Pancreas (tissue), 10 donors: Measurements from ENCODE around the gene OPN1SW. TPM values are rescaled to one million over a fixed set of nuclear protein-coding genes. Genes with fewer than 3 reads are reported as not detected.
A peak's percentile ranks its signal among the peaks of the same experiment; 100 is the strongest.

Source experiments
- ATAC-seq, 4 donors: fragments of 200-7000 bp; cut with Tn5 transposase; one replicate each; pipeline versions ENCODE4 v1.8.0 to v1.9.1; 2020; ENCODE audit warnings: mild to moderate bottlenecking in 4 of 4, moderate library complexity in 4 of 4
- DNase-seq, 6 donors: peaks; one replicate each; pipeline ENCODE4 v3.0.0-alpha.2; 2020
- FAIRE-seq: peaks from 2 replicates; lab custom pipeline; 2012; peaks lifted over from hg19 to GRCh38; lab: Jason Lieb, UNC
- H3K27ac ChIP-seq, 4 donors: fragments of 200-600 bp; sonication (generic); 1 replicate in 3 of 4; 2 replicates in 1 of 4; pipeline versions ENCODE4 v1.5.0 to v1.8.0; 2020
- H3K27me3 ChIP-seq, 4 donors: fragments of 200-600 bp; one replicate each; pipeline ENCODE4 v1.8.0; 2021
- H3K36me3 ChIP-seq, 3 donors: fragments of 200-600 bp; sonication (generic) in 1 of 3; one replicate each; pipeline versions ENCODE4 v1.5.0 to v1.8.0; 2020 to 2021
- H3K4me1 ChIP-seq, 3 donors: fragments of 200-600 bp; one replicate each; pipeline ENCODE4 v1.8.0; 2021
- H3K4me3 ChIP-seq, 4 donors: fragments of 200-600 bp; sonication (generic) in 2 of 4; one replicate each; pipeline versions ENCODE4 v1.5.0 to v1.8.0; 2020 to 2021
- H3K9me3 ChIP-seq, 4 donors: fragments of 200-600 bp; one replicate each; pipeline ENCODE4 v1.8.0; 2021
- CTCF ChIP-seq, 4 donors: fragments of 200-600 bp; sonication (generic) in 3 of 4; IDR thresholded peaks; one replicate each; pipeline versions ENCODE4 v1.5.0 to v1.8.0; 2021; ENCODE audit warnings: antibody characterized with exemption in 4 of 4
- WGBS, 2 donors: extraction: QIAGEN DNeasy Blood & Tissue Kit; methylation state at CpG; one replicate each; pipeline ENCODE4 v1.1.7; 2013; 5-methylcytosine and 5-hydroxymethylcytosine counted together
- intact Hi-C, 3 donors: fragments of 100-400 bp; cut with DNase I; formaldehyde crosslinking; loops; one replicate each; pipeline versions ENCODE4 v1.11.1 to v1.14.2; 2022
- polyA plus RNA-seq, 2 donors: library from polyadenylated mRNA; stranded (reverse); fragments of 200-250 nt; gene quantifications; one replicate each; pipeline ENCODE4 v1.2.3, GENCODE V29; 2013
- total RNA-seq, 6 donors: library from RNA; stranded (reverse); fragmentation: NEBNext Ultra II Directional in 4 of 6; extraction: Animal tissue kit (Norgen Biotek cat#: 25700) in 4 of 6; gene quantifications; one replicate each; pipeline versions ENCODE4 v1.2.1 to v1.2.4, GENCODE V29; 2021 to 2023
- donor health status: healthy with polysubstance abuse.
- donor health status: DM: no; HTN: no; CAD: no; lungs with moderate emphysema.
- donor health status: DM: no; HTN: no; CAD: no.
- donor health status: control.
- donor health status: control.
- donor health status: Bipolar disorder and iron deficiency.
- donor health status: DM: yes; HTN: yes; CAD: no.
- donor health status: DM: no; HTN: no; CAD: no.
- donor health status: DM: no; HTN: no; CAD: no.
- donor health status: DM: yes; HTN: yes; CAD: no.

The OPN1SW gene
- total and polyA plus RNA-seq, 8 donors = not detected

DNA sequence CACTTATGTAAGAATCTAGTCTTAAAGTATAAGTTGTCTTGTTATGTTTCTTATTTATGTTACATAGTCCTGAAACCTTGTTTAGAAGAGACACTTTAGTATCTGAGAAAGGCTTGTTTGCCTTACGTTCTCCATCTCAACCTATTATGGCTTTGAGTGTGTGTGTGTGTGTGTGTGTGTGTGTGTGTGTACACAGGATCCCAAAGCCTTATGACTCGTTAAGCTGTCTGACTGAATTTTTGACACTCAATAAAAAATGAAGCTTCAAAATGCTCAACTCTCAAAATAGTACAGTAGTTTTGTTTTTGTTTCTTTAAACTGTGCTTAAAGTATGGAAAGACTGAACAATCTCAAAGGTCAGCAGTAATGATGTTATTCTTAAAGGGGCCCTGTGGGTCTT lies 18.4 kb downstream of the OPN1SW start:
- FAIRE-seq = no peak
- H3K27ac ChIP-seq = no peak overlapping the region
- no peak overlapping the region for H3K4me3 ChIP-seq
- H3K27me3 ChIP-seq = no peaks in the 10 kb centered on the region
- peaks cover 0 to 3% (median 0%) of the 10 kb centered on the region in 3 donors for H3K4me1 ChIP-seq
- no peak for ATAC-seq
- peaks cover 0 to 25% (median 9%) of the 10 kb centered on the region in 3 donors for H3K36me3 ChIP-seq
- DNase-seq = no peak
- no peaks in the 10 kb centered on the region for H3K9me3 ChIP-seq
- TF ChIP-seq CTCF (IDR thresholded peaks at IDR 0.05) = no peak
- WGBS, 2 donors = 69 to 73% methylated on average over 2 of the region's 2 CpGs
- intact Hi-C loops = no loop called here

- Histone ChIP-seq H3K4me1 (peaks cover 0 to 3% (median 0%) of the 10 kb centered on the region in 3 donors), H3K27me3 (no peaks in the 10 kb centered on the region), H3K4me3 (no peak overlapping the region), H3K36me3 (peaks cover 0 to 22% (median 9%) of the 10 kb centered on the region in 3 donors), H3K9me3 (no peaks in the 10 kb centered on the region), H3K27ac (no peak overlapping the region)
- intact Hi-C loops = no loop called here
- FAIRE-seq (no peak), ATAC-seq (peak in 1 of 4 donors; percentile 63), DNase-seq (no peak)
- TF ChIP-seq CTCF (IDR thresholded peaks at IDR 0.05) = no peak
- WGBS, 2 donors = 82 to 84% methylated on average over 5 of the region's 5 CpGs
These were observed 19.6 kb downstream of the OPN1SW start for GRCh38 chr7:128755819-128756476.

DNA sequence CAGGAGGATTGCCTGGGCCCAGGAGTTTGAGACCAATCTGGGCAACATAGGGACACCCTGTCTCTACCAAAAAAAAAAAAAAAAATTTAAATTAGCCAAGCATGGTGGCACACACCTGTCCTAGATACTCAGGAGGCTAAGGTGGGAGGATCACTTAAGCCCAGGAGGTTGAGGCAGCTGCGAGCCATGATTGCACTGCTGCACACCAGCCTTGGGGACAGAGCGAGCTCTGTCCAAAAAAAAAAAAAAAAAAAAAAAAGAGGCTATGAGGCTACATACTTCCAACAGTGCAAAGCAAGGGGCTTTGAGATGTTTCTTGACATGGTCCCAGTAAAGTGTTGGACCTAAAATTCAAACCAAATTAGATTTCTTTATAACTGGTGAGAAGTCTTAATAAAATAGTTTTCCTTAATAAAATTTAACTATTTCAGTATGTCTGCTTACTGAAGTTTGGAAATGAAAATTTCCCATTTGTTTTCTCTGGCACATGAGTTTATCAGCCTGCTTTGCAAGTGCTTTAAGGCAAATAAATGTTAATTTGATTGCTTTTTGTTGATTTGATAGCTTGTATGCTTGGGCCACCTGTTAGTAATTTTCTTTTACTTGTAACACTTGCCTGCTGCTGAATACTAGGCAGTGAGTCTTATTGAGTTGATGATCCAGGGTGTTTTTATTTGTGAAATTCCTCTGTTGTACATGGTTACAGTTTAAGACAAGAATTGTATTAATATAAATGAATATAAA lies 20.3 kb downstream of the OPN1SW start:
- DNase-seq (no peak), ATAC-seq (no peak), FAIRE-seq (no peak)
- Histone ChIP-seq H3K27ac (no peak overlapping the region), H3K36me3 (peaks cover 0 to 25% (median 9%) of the 10 kb centered on the region in 3 donors), H3K9me3 (no peaks in the 10 kb centered on the region), H3K4me3 (no peak overlapping the region), H3K27me3 (no peaks in the 10 kb centered on the region), H3K4me1 (peaks cover 0 to 3% (median 0%) of the 10 kb centered on the region in 3 donors)
- WGBS, 2 donors = 93 to 94% methylated on average over 2 of the region's 2 CpGs
- intact Hi-C loops = no loop called here
- TF ChIP-seq CTCF (IDR thresholded peaks at IDR 0.05) = no peak

- Histone ChIP-seq H3K4me3 (no peak overlapping the region), H3K27ac (no peak overlapping the region), H3K27me3 (no peaks in the 10 kb centered on the region), H3K9me3 (no peaks in the 10 kb centered on the region), H3K36me3 (peaks cover 0 to 24% (median 2%) of the 10 kb centered on the region in 3 donors), H3K4me1 (peaks cover 0 to 5% (median 0%) of the 10 kb centered on the region in 3 donors)
- FAIRE-seq (no peak), ATAC-seq (no peak), DNase-seq (no peak)
- 97 to 98% methylated on average over 1 of the region's 1 CpG for WGBS, 2 donors
- intact Hi-C loops = no loop called here
- no peak for TF ChIP-seq CTCF (IDR thresholded peaks at IDR 0.05)
These were observed 23.3 kb downstream of the OPN1SW start for GRCh38 chr7:128752251-128752650.
